GM19035 (cell line): ENCODE measurements around the gene STAT5B.

Experiments used
- ATAC-seq: cut with Tn5 transposase; IDR thresholded peaks from one replicate; pipeline ENCODE4 v1.9.1; 2021; ENCODE audit not compliant: unreplicated experiment

Gene STAT5B

DNA sequence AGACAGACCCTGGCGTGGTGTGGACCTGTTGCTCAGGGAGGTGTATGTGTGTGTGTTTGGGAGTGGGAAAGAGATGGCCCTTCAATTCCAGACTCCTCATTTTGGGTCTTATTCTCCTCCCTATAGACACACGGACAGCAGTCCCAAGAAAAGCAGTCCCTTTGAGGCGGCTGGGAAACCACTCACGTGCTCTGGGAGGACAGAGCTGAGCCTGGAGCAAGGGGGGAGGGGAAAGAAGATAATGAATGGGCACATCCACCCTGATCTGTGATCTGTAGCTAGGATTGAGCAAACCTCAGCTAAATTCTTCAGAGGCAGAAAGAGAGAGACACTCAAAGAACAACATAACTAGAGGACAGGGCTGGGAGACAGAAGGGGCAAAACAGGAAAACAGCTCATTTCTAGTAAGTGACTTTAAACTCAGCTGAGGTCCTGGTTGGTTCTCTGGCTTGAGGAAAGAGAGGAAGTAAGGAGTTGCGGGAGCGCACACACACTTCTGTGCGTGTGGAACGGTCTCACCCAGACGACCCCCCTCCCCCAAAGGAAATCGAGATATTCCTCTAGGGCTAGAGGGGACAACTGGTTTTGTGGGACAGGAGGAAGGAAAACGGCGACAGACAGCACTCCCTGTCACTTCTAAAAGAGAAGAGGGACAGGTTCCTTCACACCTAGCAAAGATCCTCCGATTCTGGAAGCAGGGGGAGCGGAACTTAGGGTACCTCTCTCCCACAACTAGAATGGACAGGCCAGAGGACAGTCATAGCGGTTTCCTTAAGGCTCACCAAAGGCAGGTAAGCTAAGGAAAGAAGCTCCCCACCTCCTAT lies 122.1 kb downstream of the STAT5B start:
- ATAC-seq, result no peak
